NCI-H2029 (cell line): ENCODE results near the gene MRPL50.

Experiments
- DNase-seq: peaks from one replicate; lab custom pipeline; 2025; lab: John Stamatoyannopoulos, UW

Gene MRPL50

DNA sequence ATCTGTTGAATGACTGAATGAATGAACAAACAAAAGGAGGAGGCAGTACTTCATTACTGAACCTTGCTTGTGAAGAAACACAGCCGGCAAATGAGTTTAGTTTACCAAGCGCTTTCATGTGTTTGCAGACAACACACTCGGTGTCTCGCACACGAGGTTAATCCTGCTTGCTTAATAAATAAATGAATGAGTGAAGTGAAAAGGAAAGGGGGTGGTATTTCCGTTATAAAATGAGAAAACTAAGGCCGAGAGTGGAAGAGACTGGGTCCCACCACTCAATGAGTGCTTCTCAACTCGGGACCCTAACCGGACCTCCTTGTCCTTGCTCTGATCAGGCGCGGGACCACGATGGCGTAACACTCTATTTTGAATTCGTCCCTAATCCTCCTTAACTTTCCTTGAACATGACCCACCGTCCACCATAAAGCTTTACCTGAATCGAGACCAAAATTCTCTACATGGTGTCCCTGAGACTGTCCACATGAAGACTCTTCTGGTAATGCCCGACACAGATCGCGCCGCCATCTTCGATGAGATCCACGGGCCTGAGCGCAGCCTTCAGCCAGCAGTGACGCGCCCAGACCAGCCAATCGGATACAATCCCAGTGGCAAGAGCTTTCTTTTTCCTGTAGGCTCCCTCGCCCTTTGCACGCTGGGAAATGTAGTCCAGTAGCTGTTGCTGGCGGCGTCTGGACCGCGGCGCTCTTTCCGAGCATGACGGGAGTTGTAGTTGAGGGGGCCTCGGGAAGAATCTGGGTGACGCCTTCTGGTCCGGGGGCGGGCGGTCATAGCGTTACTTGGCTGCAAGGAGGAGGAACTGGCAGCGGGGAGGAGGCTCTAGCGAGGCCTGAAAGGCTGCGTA is at the start of gene MRPL50, which contains the start of gene ZNF189:
MRPL50 (minus strand) TSS at position 551 of the 862 bp plus-strand sequence; CDS start at position 525, 26 bp downstream.
ZNF189 (plus strand) TSS at position 784 of the 862 bp plus-strand sequence. CDS start 306 bp downstream, outside the sequence.
- DNase-seq: peak; percentile 97

DNA sequence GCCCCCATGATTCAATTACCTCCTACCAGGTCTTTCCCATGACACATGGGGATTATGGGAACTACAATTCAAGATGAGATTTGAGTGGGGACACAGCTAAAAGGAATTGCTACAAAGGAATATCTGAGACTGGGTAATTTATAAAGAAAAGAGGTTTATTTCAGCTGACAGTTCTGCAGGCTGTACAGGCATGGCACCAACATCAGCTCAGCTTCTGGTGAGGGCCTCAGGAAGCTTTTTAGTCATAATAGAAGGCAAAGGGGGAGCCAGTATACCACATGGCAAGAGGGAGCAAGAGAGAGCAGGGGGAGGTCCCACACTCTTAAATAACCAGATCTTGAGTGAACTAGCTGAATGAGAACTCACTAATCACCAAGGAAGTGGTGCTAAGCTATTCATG is 48.3 kb upstream of the MRPL50 start:
- DNase-seq: no peak

DNA sequence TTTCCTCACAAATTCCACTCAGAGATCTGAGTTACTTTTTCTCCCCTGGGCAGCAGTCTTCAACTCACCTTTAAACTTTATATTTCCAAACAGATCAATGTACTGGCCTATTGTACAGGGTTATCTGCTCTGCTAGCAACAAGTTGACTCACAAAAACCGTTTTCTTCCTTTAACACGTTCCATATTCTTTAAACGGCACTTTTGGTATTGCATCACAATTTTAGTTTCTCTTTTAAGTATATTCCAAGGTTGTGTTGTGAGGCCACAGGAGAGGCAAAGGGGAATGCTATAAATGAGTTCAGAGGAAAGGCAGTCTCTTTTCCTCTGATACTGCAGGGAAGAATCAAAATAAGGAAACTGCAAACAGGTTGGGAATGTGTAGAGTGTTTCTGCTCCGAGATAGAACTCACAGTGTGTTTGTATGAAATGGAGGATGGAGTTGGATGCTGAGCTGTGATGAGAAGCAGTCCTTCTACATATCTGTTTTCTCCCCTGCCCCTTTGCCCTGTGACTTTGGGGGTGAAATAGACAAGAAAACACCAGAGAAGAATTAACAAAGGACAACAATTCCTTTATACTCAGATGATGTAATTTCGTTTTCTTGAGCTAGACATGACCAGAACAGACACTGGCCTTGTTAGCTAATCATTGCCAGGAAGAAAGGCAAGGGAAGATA is 47.1 kb upstream of the MRPL50 start:
- no peak for DNase-seq

DNA sequence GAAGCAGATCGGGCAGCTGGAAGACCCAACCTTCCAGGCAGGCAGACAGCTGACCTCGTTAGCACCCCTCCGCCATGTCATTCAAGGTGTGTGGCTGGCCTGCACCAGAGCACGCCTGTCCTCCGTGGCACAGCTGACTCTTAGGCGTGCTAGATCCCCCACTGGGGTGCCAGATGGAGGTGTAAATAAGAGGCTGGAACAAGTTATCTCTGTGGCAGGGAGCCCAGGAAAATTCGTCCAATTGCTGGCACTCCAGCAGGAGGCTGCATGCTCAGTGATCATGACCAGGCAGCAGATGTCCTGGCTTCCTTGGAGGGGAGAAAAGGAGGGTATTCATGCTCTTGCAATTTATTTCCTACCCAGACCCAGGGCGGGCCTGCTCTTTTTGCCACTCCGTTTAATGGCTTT is 45.0 kb upstream of the MRPL50 start:
- DNase-seq: no peak

DNA sequence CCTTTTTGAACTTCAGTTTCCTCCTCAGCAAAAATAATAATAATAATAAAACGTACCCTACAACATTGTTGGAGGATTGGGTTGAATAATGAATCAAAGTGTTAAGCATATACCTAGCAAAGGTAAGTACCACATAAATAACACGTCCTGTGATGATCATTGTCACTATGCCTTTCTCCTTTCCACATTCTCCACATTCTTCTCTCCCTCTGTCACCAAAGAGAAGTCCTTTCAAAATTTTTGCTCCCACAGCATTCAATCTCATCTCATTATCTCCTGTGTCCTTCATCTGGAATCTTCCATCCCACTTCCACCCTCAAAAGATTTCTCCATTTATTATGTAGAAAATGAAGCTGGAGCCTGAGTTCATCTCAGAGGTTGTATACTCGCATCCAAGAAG is 44.3 kb upstream of the MRPL50 start:
- no peak for DNase-seq

DNA sequence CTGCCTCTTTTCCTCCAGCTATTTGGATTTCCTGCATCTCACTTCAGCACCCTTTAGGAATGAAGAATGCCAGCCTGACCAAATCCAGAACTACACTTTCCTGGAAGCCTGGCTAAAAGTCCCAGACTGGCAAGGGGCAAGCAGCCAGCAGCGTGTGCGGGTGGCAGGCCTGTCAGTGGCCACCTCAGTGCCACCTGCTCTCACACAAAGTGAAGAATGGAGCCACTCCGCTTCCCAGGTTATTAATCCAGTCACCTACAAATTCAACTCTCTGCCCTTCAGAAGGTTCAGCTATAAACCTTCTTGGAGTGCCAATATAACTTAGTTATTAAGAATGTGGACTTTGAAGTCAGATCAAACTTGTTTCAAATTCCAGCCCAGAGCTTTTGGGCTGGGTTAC is 43.9 kb upstream of the MRPL50 start:
- no peak for DNase-seq

DNA sequence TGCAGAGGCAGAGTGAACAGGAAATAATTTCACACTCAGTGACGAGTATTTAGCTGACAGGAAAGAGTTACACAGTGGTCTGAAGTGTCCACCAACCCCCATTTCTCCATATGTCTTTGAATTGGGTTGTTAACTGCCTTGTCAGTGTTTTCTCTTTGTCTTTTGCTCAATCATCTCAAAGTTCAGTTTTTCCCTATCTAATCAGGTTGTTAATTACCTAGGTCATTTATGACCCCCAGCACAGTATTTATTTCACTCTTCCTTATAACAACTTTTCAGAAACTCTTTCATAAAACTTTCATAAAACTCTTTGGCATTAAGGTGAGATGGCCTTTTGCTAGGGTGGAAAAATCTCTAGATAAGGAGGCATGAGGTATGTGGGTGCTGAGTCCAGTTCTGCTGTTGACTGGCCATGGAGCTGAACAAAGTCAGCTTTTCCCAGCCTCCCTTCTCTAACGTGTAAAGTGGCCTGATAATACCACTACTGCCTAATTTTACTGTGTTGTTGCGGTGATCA is 42.4 kb upstream of the MRPL50 start:
- DNase-seq: no peak

DNA sequence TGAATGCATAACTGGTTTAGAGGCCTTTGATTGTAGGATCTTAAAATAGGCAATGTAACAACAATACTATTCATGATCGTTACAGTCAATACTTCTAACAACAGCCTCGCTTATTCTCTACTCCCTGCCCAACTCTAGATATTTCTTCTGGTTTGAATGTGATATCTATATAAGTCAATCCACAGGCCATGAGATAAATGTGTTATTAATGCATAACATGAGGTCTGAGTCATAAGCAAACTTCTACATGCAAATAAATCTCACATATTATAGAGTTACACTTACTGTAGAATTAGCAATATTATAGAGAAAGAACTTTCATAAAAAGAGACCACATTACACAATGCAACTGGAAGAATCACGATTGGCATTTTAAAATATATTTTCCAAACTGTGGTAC is 40.1 kb upstream of the MRPL50 start:
- no peak for DNase-seq

DNA sequence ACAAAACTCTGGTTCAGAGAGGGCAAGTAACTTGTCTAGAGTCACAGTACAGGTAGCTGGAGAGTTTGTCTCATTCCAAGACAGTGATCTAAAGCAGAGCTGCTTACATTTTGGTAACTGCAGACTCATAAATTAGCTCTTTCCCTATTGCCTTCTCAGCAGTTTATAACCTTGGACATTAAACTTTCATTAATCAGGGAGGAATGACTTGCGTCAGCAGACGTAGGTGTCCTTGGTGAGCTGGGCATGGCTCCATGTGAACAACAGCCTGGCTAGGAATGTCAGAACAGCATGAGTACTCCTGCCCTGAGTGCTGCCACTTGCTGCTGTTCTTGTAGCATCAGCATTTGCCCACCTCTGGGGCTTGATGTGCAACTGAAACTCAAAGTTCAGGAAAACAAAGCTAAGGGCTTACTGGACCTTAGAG is 39.4 kb upstream of the MRPL50 start:
- DNase-seq: no peak

DNA sequence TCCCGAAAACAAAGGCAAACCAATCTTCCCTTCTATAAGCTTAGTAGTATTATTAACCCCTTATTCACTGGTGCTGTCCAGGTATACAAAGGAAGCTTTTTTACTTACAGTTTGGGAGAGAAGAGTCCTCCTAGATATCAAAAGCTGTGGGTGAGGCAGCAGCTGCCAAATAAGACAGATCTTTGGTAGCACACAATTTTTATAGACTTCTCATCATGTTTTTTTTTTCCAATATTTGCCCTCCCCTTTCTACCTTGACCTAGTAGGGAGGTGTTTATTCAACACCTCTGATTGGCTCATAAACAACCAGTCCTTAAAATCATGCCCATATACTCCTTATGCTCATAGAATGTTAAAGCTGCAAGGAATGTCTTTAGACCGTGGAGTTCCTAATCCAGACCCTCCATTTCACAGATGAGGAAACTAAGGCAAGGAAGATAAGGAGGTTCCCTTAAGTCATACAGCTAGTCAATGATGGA is 37.2 kb upstream of the MRPL50 start, which contains the start of gene ALDOB:
ALDOB (minus strand) TSS at position 174 of the 479 bp plus-strand sequence. CDS start 4,887 bp downstream, outside the sequence.
- DNase-seq: no peak

DNA sequence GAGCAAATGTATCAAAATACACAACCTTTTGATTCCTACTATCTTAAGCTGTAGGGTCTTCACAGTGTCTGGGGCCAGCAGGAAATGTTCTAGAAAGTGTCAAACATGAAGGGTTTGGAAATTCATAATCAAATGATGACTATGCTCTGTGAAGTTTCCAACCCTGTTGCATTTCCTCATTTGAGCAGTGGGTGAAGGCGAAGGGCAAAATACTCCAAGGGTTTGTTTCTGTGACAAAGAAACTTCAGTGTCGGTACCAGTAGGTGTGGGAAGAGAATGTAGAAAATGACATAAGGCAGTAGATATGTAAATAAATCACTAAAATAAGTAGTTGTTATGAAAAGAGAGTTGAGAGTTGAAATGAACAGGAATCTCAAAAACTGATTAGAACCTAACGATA is 36.6 kb upstream of the MRPL50 start:
- DNase-seq: no peak

DNA sequence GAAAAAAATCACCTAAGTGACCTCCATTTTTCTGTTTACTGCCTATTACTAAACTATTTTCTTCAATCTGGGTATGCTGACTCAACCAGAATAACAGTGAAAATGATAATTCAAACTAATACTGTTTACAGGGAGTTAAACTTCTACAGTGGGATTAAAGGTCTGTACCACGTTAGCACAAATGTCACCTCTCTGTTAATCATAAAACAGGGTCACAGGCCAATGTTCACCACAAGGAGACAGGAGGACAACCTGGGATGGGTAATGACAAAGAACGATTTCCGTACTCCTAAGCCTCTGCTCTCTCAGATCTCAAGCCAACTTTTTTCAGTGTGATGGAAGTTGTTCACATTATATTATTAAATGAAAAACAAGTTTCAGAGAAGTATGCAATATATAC is 34.8 kb upstream of the MRPL50 start:
- DNase-seq: no peak

DNA sequence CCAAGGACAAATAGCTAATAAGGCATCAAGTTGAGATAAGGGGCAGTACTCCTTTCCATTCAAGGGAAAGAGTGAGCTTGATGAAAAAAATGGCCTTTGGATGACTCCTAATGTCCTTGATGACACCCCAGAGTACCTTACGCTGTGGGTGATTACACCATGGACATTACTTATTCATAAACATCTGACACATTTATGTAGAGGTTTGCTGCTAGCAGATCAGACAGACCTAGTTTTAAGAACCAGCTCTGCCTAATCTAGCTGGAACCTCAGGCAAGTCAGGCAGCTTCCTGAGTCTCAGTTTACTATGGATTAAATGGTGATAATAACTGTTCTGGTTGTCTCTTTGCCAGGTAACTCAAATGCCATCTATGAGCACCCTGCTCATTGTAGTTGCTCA is 34.3 kb upstream of the MRPL50 start:
- DNase-seq: no peak

DNA sequence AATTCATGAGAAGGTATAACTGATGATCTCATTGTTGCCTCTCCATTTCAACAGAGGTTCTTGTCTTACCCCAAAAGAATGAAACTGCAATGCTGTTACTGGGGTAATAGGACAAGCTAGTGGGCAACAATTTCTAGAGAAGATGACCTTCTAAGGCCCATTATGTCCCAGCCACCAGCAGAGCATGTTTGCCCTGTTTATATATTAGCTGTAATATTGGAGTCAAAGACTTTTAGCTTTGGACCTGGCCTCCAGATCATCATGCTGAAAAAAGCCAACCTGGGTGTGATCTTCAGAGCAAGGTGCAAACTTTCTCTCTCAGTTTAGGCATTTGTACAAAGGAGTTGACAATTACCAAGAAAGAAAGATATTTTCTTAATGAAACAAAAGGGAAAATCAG is 33.8 kb upstream of the MRPL50 start:
- no peak for DNase-seq

DNA sequence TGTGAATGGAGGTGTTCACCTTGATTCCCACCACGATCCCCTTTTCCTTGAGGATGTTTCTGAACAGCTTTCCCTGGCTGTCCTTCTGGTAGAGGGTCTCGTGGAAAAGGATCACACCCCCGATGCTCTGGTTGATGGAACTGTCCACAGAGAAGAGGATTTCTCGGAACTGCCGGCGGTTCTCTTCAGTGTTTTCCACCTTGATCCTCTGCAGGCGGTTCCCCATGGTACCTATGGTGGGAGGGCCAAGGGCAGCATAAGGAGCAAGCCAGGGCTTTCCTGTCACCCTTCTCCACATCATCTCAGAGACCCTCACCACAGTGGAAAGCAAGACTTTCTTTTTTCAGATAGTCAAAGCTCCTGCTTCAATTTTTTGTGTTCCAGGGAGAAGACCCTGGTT is 31.3 kb upstream of the MRPL50 start:
- DNase-seq: no peak

DNA sequence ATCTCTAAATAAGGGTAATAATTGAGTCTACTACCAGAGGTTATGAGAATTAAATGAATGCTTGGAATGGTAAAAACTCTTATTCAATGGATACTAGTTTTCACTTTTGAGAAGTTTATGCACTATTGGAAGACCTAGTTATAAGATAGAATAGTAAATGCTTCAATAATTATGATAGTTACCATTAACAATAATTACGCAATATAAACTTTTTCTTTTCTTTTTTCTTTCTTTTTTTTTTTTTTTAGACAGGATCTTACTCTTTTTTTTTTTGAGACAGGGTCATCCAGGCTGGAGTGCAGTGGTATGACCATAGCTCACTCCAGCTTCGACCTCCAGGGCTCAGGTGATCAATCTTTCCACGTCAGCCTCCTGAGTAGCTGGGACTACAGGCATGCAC is 30.5 kb upstream of the MRPL50 start:
- DNase-seq: no peak

DNA sequence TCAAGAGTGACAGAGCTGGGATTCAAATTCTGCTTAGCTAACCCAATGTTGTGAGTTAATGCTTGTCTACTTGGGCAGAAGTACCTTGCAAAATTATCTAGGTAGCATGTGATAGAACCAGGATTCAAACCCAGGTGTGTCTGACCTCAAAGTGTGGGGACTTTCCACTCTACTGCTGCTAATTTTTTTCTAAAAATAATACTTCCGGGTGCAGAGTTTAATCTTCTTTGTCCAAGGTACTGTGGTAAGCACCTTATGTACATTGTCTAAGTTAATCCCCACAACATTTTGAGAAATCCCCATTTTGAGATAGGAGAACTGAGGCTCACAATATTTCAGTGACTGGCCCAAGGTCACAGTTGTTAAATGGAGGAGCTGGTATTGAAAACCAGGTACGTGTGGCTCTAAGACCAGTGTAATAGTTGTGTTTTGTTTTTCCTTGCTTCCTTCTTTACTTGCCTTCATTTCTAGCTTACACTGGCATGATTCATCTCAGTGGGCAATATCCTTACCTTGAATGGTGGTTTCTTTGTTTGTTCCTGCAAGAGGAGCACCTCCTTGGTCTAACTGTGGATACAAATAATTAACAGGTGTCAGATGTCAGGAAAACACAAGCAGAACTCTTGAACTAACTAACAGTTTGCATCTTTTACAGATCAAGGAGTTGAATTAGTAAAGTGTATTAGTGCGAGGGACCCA is 29.7 kb upstream of the MRPL50 start:
- no peak for DNase-seq

DNA sequence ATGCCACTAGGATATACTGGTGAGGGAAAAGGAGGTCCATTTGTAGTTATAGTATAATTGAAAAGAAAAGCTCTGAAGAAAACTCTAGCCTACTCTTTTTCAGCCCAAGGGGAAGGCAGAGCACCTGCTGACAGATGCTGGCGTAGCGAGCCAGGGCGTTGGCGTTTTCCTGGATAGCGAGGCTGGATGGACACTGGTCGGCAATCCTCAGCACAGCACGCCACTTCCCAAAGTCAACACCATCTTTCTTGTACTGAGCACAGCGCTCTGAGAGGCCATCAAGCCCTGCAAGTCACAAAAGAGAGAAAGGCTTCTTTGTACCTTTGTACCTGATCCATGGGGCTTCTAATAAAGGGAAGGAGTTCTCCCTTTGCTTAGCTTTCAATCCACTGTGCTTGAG is 28.9 kb upstream of the MRPL50 start:
- no peak for DNase-seq

DNA sequence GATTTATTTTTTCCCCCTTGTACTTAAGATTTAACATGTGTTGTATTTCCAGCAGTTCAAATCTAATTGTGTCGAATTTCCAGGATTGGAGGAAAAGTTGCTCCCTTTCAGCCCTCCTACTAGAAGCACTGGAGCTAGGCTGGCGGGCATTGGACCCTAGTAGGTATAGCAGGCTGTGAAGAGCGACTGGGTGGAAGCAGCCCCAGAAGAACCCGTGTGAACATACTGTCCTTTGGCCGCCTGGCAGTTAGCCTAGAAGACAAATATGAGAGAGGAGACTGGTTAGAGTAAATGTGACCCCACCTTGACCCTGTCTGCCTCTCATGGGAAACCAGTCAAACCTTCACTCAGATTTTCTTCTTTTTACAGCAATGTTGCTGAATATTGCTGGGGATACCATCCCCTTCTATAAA is 23.2 kb upstream of the MRPL50 start:
- no peak for DNase-seq

DNA sequence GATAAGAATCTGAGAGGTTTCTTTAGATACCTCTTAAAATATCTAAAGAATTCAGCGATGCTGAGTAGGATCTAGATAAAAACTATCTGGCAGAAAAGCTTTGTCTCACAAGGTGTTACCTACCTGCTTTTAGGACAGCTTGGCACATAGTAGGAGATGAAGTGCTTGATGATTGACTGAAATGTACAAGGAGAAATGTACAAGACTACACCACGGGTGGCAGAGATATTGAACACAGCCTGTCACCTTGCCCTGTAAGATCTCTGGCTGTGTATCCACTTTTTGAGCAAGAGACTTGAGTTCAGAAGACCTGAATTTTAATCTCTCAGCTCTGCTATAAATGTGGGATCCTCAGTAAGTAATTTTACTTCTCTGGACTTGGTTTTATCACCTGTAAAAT is 21.4 kb upstream of the MRPL50 start:
- no peak for DNase-seq

DNA sequence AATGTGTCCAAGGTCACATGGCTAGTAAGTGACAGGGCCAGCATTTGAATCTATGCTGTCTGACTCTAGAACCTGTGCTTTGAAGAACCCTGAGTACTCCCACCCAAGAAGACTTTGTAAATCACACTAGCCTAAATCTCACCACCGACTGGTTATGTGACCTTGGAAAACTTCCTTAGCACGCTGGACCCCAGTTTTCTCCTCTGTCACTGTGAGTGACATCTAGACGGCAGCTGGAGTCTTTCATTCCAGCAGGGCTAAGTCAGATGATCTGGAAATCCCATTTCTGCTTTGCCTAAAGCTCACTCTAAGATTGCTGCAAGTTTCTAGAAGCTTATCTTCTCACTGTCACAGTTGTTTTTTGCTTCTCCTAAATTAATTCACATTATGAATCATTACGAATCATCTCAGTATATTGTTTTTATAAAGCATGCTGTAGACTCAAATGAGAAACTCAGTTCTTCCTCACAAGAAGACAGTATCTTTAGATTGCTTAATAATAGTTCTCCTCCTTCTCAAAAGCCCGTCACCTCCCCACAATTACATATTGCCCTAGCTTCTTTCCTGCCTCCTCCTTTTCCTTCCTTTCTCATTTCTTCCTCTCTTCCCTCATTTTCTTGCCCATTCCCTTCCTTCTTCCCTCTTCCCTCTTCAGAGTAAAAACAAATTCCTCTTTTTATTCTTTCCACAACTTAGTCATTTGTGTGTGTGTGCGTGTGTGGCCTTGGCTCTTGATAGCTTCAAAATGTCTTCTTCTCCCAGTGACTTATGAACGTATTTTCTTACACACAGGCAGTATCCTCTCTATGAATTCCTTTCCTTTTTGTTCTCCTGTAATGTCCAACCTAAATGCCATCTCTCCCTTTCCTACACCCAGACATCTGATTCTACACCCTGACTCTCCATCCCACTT is 20.4 kb upstream of the MRPL50 start:
- DNase-seq: no peak
